K562 (cell line): Measurements from ENCODE around the gene CSRP2. TPM values are rescaled to one million over a fixed set of nuclear protein-coding genes. Genes with fewer than 3 reads are reported as not detected.
A peak's percentile ranks its signal among the peaks of the same experiment; 100 is the strongest.

Experiments used
- ATAC-seq: fragments of 200-7000 bp; cut with Tn5 transposase; 3 replicates; pipeline ENCODE4 v1.9.1; 2020; ENCODE audit warnings: moderate library complexity
- BruUV-seq: library from RNA; stranded (reverse); fragments of 400-500 nt; replicated peaks from 2 replicates; lab custom pipeline; 2021; lab: Mats Ljungman, UMichigan
- CTCF ChIA-PET: fragments of 300-600 bp; formaldehyde crosslinking; extraction: SDS; loops from one replicate; lab custom pipeline; 2021; ENCODE audit warnings: low intra/inter-chr PET ratio; lab: Yijun Ruan, JAX
- POLR2A ChIA-PET: fragments of 300-600, 350-650 bp; sonication (Branson Sonifier 250); formaldehyde crosslinking; extraction: SDS; loops from one replicate; lab custom pipeline; 2021; ENCODE audit warnings: antibody characterized with exemption, inconsistent platforms; lab: Yijun Ruan, JAX
- DNase-seq, 4 experiments: peaks; one replicate each; pipeline versions ENCODE4 v3.0.0 to v3.0.0-alpha.2; 2011 to 2018; ENCODE audit warnings: low spot score in 3 of 4, mixed read lengths in 3 of 4; ENCODE audit errors: extremely low read depth in 1 of 4
- FAIRE-seq: peaks from 2 replicates; lab custom pipeline; 2011; peaks lifted over from hg19 to GRCh38; lab: Jason Lieb, UNC
- H2AFZ ChIP-seq: 2 replicates; pipeline ENCODE4 v1.6.0; 2011; ENCODE audit warnings: low read depth, low read length, control low read depth, inconsistent platforms
- H3K27ac ChIP-seq: fragments of 200-600 bp; 3 replicates; pipeline ENCODE4 v1.8.0; 2011; ENCODE audit warnings: low read depth, mild to moderate bottlenecking, control low read depth, inconsistent platforms, low read length, moderate library complexity, mixed read lengths; ENCODE audit errors: extremely low read depth
- H3K27me3 ChIP-seq, 2 experiments: fragments of 300-600 bp in 1 of 2; 2 replicates in 1 of 2; 3 replicates in 1 of 2; pipeline versions ENCODE4 v1.6.0 to v1.8.0; 2011; ENCODE audit warnings: inconsistent platforms in 2 of 2, low read length in 2 of 2, mild to moderate bottlenecking in 1 of 2, mixed read lengths in 1 of 2, moderate library complexity in 1 of 2; ENCODE audit not compliant: control insufficient read depth in 2 of 2, insufficient read depth in 2 of 2
- H3K36me3 ChIP-seq: fragments of 300-600 bp; 3 replicates; pipeline ENCODE4 v1.8.0; 2011; ENCODE audit warnings: mild to moderate bottlenecking, low read length, inconsistent platforms; ENCODE audit not compliant: control insufficient read depth, insufficient read depth
- H3K4me1 ChIP-seq, 2 experiments: fragments of 200-600 bp in 1 of 2; replicated peaks in 1 of 2; 2 replicates in 1 of 2; 3 replicates in 1 of 2; pipeline versions ENCODE4 v1.5.1 to v1.8.0; 2011; ENCODE audit warnings: inconsistent platforms in 2 of 2, low read length in 2 of 2, mild to moderate bottlenecking in 1 of 2, mixed read lengths in 1 of 2, moderate library complexity in 1 of 2; ENCODE audit not compliant: control insufficient read depth in 2 of 2, insufficient read depth in 2 of 2
- H3K4me2 ChIP-seq: 2 replicates; pipeline ENCODE4 v1.6.1; 2011; ENCODE audit warnings: low read length, control low read depth, inconsistent platforms, mixed read lengths; ENCODE audit not compliant: insufficient read depth
- H3K4me3 ChIP-seq: fragments of 200-600 bp; sonication (generic), shearing (Covaris generic); 2 replicates; pipeline ENCODE4 v1.5.1; 2016; ENCODE audit warnings: control low read depth, inconsistent platforms
- H3K79me2 ChIP-seq: fragments of 200-600 bp; 3 replicates; pipeline ENCODE4 v1.8.0; 2011; ENCODE audit warnings: low read length, inconsistent platforms; ENCODE audit not compliant: control insufficient read depth, insufficient read depth
- H3K9ac ChIP-seq, 2 experiments: 2 replicates each; pipeline versions ENCODE4 v1.6.0 to v1.6.1; 2011; ENCODE audit warnings: low read depth in 2 of 2, low read length in 2 of 2, control low read depth in 1 of 2, inconsistent platforms in 1 of 2, mild to moderate bottlenecking in 1 of 2, mixed read lengths in 1 of 2; ENCODE audit not compliant: insufficient read depth in 1 of 2
- H3K9me1 ChIP-seq: one replicate; pipeline ENCODE4 v1.6.0; 2011; ENCODE audit warnings: inconsistent platforms, mild to moderate bottlenecking, low read length, moderate library complexity; ENCODE audit not compliant: control insufficient read depth, insufficient read depth
- H3K9me3 ChIP-seq: replicated peaks from 2 replicates; pipeline ENCODE4 v1.5.1; 2011; ENCODE audit warnings: low read depth, low read length, inconsistent platforms; ENCODE audit not compliant: control insufficient read depth, insufficient read depth
- H4K20me1 ChIP-seq: replicated peaks from 2 replicates; pipeline ENCODE4 v1.6.1; 2011; ENCODE audit warnings: low read length, inconsistent platforms, mixed read lengths; ENCODE audit not compliant: control insufficient read depth, insufficient read depth
- CHCHD3 ChIP-seq: fragments of 250-450 bp; sonication (Bioruptor Pico); IDR thresholded peaks from 2 replicates; pipeline ENCODE4 v2.1.2; 2022; ENCODE audit warnings: mild to moderate bottlenecking
- CTBP1 ChIP-seq: fragments of 450-650 bp; IDR thresholded peaks from 2 replicates; pipeline ENCODE4 v1.6.1; 2016; ENCODE audit warnings: borderline replicate concordance
- ESRRB ChIP-seq: fragments of 250-450 bp; sonication (Bioruptor Pico); IDR thresholded peaks from 2 replicates; pipeline ENCODE4 v1.5.0; 2020; ENCODE audit warnings: mild to moderate bottlenecking, moderate library complexity, borderline replicate concordance
- FOXA1 ChIP-seq: fragments of 450-650 bp; IDR thresholded peaks from 2 replicates; pipeline ENCODE4 v1.6.1; 2016; ENCODE audit warnings: mild to moderate bottlenecking, borderline replicate concordance
- GATAD2A ChIP-seq: fragments of 450-650 bp; IDR thresholded peaks from 2 replicates; pipeline ENCODE4 v1.6.1; 2017
- KAT7 ChIP-seq: sonication (generic); formaldehyde crosslinking; IDR thresholded peaks from 2 replicates; pipeline ENCODE4 v1.8.0; 2022; ENCODE audit warnings: missing genetic modification reagents, mild to moderate bottlenecking, borderline replicate concordance
- LEF1 ChIP-seq: fragments of 450-650 bp; IDR thresholded peaks from 2 replicates; pipeline ENCODE4 v1.6.1; 2016; ENCODE audit warnings: mild to moderate bottlenecking
- MBD2 ChIP-seq: sonication (generic); IDR thresholded peaks from 2 replicates; pipeline ENCODE4 v1.6.1; 2016; ENCODE audit warnings: low read depth, borderline replicate concordance
- NELFE ChIP-seq: IDR thresholded peaks from 2 replicates; pipeline ENCODE4 v1.6.1; 2011; ENCODE audit warnings: mild to moderate bottlenecking; ENCODE audit not compliant: insufficient read depth, insufficient read length
- RAD51 ChIP-seq: fragments of 450-650 bp; IDR thresholded peaks from 2 replicates; pipeline ENCODE4 v1.7.1; 2016; ENCODE audit warnings: low read depth, mild to moderate bottlenecking, borderline replicate concordance
- TAF7 ChIP-seq: fragments of 450-650 bp; IDR thresholded peaks from 2 replicates; pipeline ENCODE4 v1.6.1; 2016; ENCODE audit warnings: missing genetic modification characterization, missing compliant biosample characterization
- TEAD4 ChIP-seq, 2 experiments: sonication (generic) in 1 of 2; formaldehyde crosslinking in 1 of 2; IDR thresholded peaks; 2 replicates each; pipeline versions ENCODE4 v1.6.1 to v1.8.0; 2012 to 2022; ENCODE audit warnings: borderline replicate concordance in 1 of 2, inconsistent platforms in 1 of 2, low read length in 1 of 2, mild to moderate bottlenecking in 1 of 2, missing genetic modification reagents in 1 of 2
- U2AF1 ChIP-seq: fragments of 200-400 bp; formaldehyde crosslinking; optimal IDR thresholded peaks from 2 replicates; pipeline ENCODE3; 2017; ENCODE audit warnings: mild to moderate bottlenecking, low read depth, low read length, moderate library complexity
- ZNF197 ChIP-seq: fragments of 200-800 bp; sonication (Bioruptor generic); IDR thresholded peaks from 2 replicates; pipeline ENCODE4 v1.6.1; 2016; ENCODE audit warnings: low read depth, missing genetic modification characterization, missing compliant biosample characterization
- ZNF354B ChIP-seq: fragments of 250-450 bp; sonication (Bioruptor Pico); IDR thresholded peaks from 2 replicates; pipeline ENCODE4 v1.4.0; 2020
- ZNF668 ChIP-seq: fragments of 250-450 bp; sonication (Bioruptor Pico); IDR thresholded peaks from 2 replicates; pipeline ENCODE4 v1.8.0; 2022; ENCODE audit warnings: mild to moderate bottlenecking, inconsistent platforms
- WGBS: fragments of 100-300 bp; shearing (Covaris generic); methylation state at CpG from one replicate; pipeline ENCODE4 v1.1.6; 2016; ENCODE audit warnings: low coverage, mixed read lengths; ENCODE audit not compliant: insufficient coverage; ENCODE audit errors: missing lambda C conversion rate; 5-methylcytosine and 5-hydroxymethylcytosine counted together
- in situ Hi-C: fragments of 300-500 bp; cut with MboI; formaldehyde crosslinking; loops from 4 replicates; pipeline ENCODE4 v1.15.0; 2018; ENCODE audit warnings: inconsistent platforms, mixed read lengths
- intact Hi-C: fragments of 100-400 bp; cut with micrococcal nuclease; formaldehyde crosslinking; loops from 2 replicates; pipeline ENCODE4 v1.14.2; 2022
- polyA plus RNA-seq, 8 experiments: library from polyadenylated mRNA; depleted of rRNA in 4 of 8; stranded (reverse) in 5 of 8; unstranded in 3 of 8; fragments of >200 nt; fragmentation: Nextera tagmentation in 2 of 8; fragmentation: Illumina TruSeq in 1 of 8; extraction: Ambion mirVana in 2 of 8; extraction: Trizol in 1 of 8; gene quantifications; 2 replicates each; pipeline versions ENCODE4 v1.2.1 to v1.2.3, GENCODE V29; 2011 to 2014; ENCODE audit warnings: inconsistent platforms in 1 of 8, missing spikeins in 1 of 8
- total RNA-seq, 7 experiments: library from RNA; depleted of rRNA in 6 of 7; stranded (reverse); fragments of >200 nt in 6 of 7; fragmentation: Illumina TruSeq in 2 of 7; extraction: Trizol in 2 of 7; gene quantifications; 2 replicates each; pipeline versions ENCODE4 v1.2.1 to v1.2.3, GENCODE V29; 2011 to 2021; ENCODE audit warnings: low replicate concordance in 1 of 7
- TF ChIP-seq, protein P1 (sequence below): fragments of 250-450 bp; sonication (Bioruptor Pico); IDR thresholded peaks from 2 replicates; pipeline ENCODE4 v1.4.0; 2020; ENCODE audit warnings: mild to moderate bottlenecking
- TF ChIP-seq, protein P2 (sequence below): IDR thresholded peaks from 2 replicates; pipeline ENCODE4 v1.6.1; 2011; ENCODE audit warnings: borderline replicate concordance, low read depth, mild to moderate bottlenecking, moderate library complexity, low read length; ENCODE audit not compliant: insufficient read depth, poor library complexity, severe bottlenecking

The CSRP2 gene
- total and polyA plus RNA-seq, 9 of the 15 experiments (the other 6 are each of a cell fraction or from before 2014, with no cell fraction given), result 0.32 to 6.2 (median 2.3) TPM

DNA sequence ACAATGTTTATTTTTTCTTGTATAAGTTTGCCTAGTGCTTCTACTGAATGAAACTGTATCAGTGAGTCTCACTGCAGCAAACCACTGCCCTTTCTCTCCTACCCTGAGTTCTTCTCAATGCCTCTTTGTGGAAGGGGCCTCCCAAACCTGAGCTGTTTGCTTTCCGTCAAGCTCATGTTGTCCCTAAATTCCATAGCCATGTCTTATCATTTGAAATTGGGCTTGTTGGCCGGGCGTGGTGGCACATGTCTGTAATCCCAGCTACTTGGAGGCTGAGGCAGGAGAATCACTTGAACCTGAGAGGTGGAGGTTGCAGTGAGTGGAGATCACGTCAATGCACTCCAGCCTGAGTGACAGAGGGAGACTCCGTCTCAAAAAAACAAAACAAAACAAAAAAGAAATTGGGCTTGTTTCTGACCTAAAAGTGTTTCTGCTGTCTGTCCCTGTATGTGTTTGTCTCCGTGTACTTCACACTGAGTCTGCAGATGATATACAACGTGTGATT, 1.8 kb upstream of the CSRP2 start:
- peak overlapping the region; percentile 9; the same call in 1 of the 2 replicates for H2AFZ ChIP-seq
- no peak overlapping the region for H3K4me3 ChIP-seq
- peaks cover 0 to 16% of the 10 kb centered on the region in 2 experiments; a peak in 3 of 5 replicates for H3K4me1 ChIP-seq
- no peak overlapping the region for H3K4me2 ChIP-seq
- H3K27me3 ChIP-seq, result no peaks in the 10 kb centered on the region; a peak in 2 of 5 replicates
- H3K9me3 ChIP-seq, result no peaks in the 10 kb centered on the region
- no peak for TF ChIP-seq FOXA1
- TF ChIP-seq, protein P1, sequence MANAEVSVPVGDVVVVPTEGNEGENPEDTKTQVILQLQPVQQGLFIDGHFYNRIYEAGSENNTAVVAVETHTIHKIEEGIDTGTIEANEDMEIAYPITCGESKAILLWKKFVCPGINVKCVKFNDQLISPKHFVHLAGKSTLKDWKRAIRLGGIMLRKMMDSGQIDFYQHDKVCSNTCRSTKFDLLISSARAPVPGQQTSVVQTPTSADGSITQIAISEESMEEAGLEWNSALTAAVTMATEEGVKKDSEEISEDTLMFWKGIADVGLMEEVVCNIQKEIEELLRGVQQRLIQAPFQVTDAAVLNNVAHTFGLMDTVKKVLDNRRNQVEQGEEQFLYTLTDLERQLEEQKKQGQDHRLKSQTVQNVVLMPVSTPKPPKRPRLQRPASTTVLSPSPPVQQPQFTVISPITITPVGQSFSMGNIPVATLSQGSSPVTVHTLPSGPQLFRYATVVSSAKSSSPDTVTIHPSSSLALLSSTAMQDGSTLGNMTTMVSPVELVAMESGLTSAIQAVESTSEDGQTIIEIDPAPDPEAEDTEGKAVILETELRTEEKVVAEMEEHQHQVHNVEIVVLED (CRISPR knock-in tag), result no peak
- no peak for TF ChIP-seq TAF7 (tag)
- no peak for TF ChIP-seq CTBP1
- no peak for TF ChIP-seq LEF1
- no peak for TF ChIP-seq RAD51
- TF ChIP-seq GATAD2A, result no peak
- no peak for TF ChIP-seq ZNF197 (CRISPR knock-in tag)
- TF ChIP-seq KAT7 (CRISPR knock-in tag), result no peak
- no peak for TF ChIP-seq ZNF354B
- TF ChIP-seq CHCHD3, result no peak
- TF ChIP-seq NELFE, result no peak
- TF ChIP-seq TEAD4 (IDR thresholded peaks at IDR 0.05; ENCODE audit: low read length), result no peak
- no peak for TF ChIP-seq TEAD4 (CRISPR knock-in tag; IDR thresholded peaks at IDR 0.05; ENCODE audit: borderline replicate concordance)
- TF ChIP-seq ESRRB, result no peak
- TF ChIP-seq ZNF668 (CRISPR knock-in tag), result no peak
- TF ChIP-seq, protein P2, sequence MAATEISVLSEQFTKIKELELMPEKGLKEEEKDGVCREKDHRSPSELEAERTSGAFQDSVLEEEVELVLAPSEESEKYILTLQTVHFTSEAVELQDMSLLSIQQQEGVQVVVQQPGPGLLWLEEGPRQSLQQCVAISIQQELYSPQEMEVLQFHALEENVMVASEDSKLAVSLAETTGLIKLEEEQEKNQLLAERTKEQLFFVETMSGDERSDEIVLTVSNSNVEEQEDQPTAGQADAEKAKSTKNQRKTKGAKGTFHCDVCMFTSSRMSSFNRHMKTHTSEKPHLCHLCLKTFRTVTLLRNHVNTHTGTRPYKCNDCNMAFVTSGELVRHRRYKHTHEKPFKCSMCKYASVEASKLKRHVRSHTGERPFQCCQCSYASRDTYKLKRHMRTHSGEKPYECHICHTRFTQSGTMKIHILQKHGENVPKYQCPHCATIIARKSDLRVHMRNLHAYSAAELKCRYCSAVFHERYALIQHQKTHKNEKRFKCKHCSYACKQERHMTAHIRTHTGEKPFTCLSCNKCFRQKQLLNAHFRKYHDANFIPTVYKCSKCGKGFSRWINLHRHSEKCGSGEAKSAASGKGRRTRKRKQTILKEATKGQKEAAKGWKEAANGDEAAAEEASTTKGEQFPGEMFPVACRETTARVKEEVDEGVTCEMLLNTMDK, result no peak
- no peak for TF ChIP-seq U2AF1
- no peak for TF ChIP-seq MBD2
- TF ChIP-seq, all 486 proteins: peak for 0
- in situ Hi-C loops (no loop called here), intact Hi-C loops (no loop called here)
- 42% methylated on average over 7 of the region's 7 CpGs for WGBS
- CTCF ChIA-PET, result no interaction called here
- BruUV-seq, result no TSS peak
- H4K20me1 ChIP-seq, result no peaks in the 10 kb centered on the region
- no peaks in the 10 kb centered on the region for H3K9me1 ChIP-seq
- H3K9ac ChIP-seq, result no peak overlapping the region; a peak in 1 of 4 replicates
- POLR2A ChIA-PET, result interaction anchor here (0.6 to 1.2 kb wide), 4 partner anchors 11 to 840 kb away, joined by 3 read pairs; no protein-coding TSS in a partner anchor
- no peak overlapping the region for H3K27ac ChIP-seq
- H3K79me2 ChIP-seq, result no peaks in the 10 kb centered on the region
- no peak for ATAC-seq
- no peak for DNase-seq
- FAIRE-seq, result no peak
- no peaks in the 10 kb centered on the region for H3K36me3 ChIP-seq
